Measurements from ENCODE around the gene NTM.
A peak's percentile ranks its signal among the peaks of the same experiment; 100 is the strongest.

NTM gene

GRCh38 chr11:131691181-131692041 lies 321.0 kb downstream of the NTM start:
- DNase-seq: no peak

GRCh38 chr11:131692151-131692550 lies 321.7 kb downstream of the NTM start:
- no peak for DNase-seq

GRCh38 chr11:131692961-131693360 lies 322.5 kb downstream of the NTM start:
- no peak for DNase-seq

- DNase-seq: no peak
Observed at GRCh38 chr11:131693756-131694155, 323.3 kb downstream of the NTM start.

GRCh38 chr11:131694526-131695424 lies 324.4 kb downstream of the NTM start:
- peak; percentile 48 for DNase-seq

GRCh38 chr11:131695889-131696429 lies 325.5 kb downstream of the NTM start:
- no peak for DNase-seq

GRCh38 chr11:131696690-131697089 lies 326.3 kb downstream of the NTM start:
- no peak for DNase-seq

GRCh38 chr11:131703311-131703710 lies 332.9 kb downstream of the NTM start:
- DNase-seq: no peak

GRCh38 chr11:131704682-131705081 lies 334.3 kb downstream of the NTM start:
- no peak for DNase-seq

GRCh38 chr11:131710511-131710910 lies 340.1 kb downstream of the NTM start:
- no peak for DNase-seq

- no peak for DNase-seq
Observed at GRCh38 chr11:131712897-131713296, 342.5 kb downstream of the NTM start.

GRCh38 chr11:131713529-131714134 lies 343.2 kb downstream of the NTM start:
- no peak for DNase-seq

- DNase-seq: no peak
Observed at GRCh38 chr11:131717616-131718015, 347.2 kb downstream of the NTM start.

GRCh38 chr11:131723088-131723487 lies 352.7 kb downstream of the NTM start:
- DNase-seq: no peak

- no peak for DNase-seq
Observed at GRCh38 chr11:131724436-131724975, 354.1 kb downstream of the NTM start.

- DNase-seq: no peak
Observed at GRCh38 chr11:131734871-131735270, 364.5 kb downstream of the NTM start.

GRCh38 chr11:131737357-131737756 lies 366.9 kb downstream of the NTM start:
- DNase-seq: no peak

- DNase-seq: no peak
Observed at GRCh38 chr11:131739243-131739882, 368.9 kb downstream of the NTM start.

- no peak for DNase-seq
Observed at GRCh38 chr11:131744847-131745246, 374.4 kb downstream of the NTM start.

- no peak for DNase-seq
Observed at GRCh38 chr11:131745405-131745804, 375.0 kb downstream of the NTM start.

- no peak for DNase-seq
Observed at GRCh38 chr11:131746201-131746600, 375.8 kb downstream of the NTM start.

Data from CD4-positive, alpha-beta T cell treated with Interleukin-17A for 4 hours (primary cell).